SK-N-MC (cell line): ENCODE measurements around the gene ZNF536.
"Not testable (repeated sequence)": the region's sequence is repeated elsewhere in the genome, so short reads cannot be mapped to it uniquely, and the experiment has no call there.

Experiments used
- DNase-seq: peaks from one replicate; pipeline ENCODE4 v3.0.0-alpha.2; 2011; ENCODE audit warnings: low read depth, low spot score
- H3K27ac ChIP-seq: fragments of 200-600 bp; sonication (generic); 2 replicates; pipeline ENCODE4 v1.5.1; 2016; ENCODE audit warnings: mixed run types
- H3K36me3 ChIP-seq: fragments of 200-600 bp; sonication (generic); 2 replicates; pipeline ENCODE4 v1.6.1; 2017; ENCODE audit warnings: antibody characterized with exemption, low read length, mixed read lengths; ENCODE audit not compliant: insufficient read depth
- H3K4me3 ChIP-seq: fragments of 200-600 bp; sonication (generic); 2 replicates; pipeline ENCODE4 v1.5.1; 2016
- H3K9ac ChIP-seq: fragments of 200-600 bp; sonication (generic); 2 replicates; pipeline ENCODE4 v1.8.0; 2017; ENCODE audit warnings: mixed run types, mixed read lengths; ENCODE audit not compliant: insufficient read length
- H3K9me3 ChIP-seq: fragments of 200-600 bp; sonication (generic); 2 replicates; pipeline ENCODE4 v1.6.1; 2017; ENCODE audit warnings: low read depth, mild to moderate bottlenecking, antibody characterized with exemption, low read length, moderate library complexity, mixed read lengths
- EZH2 ChIP-seq: fragments of 200-600 bp; sonication (generic); IDR thresholded peaks from one replicate; pipeline ENCODE4 v1.6.1; 2017; ENCODE audit warnings: antibody characterized with exemption
- FOXP2 ChIP-seq: optimal IDR thresholded peaks from 2 replicates; pipeline ENCODE3; 2011; ENCODE audit warnings: mild to moderate bottlenecking, moderate library complexity; ENCODE audit not compliant: insufficient read depth; ENCODE audit errors: extremely low read length, control extremely low read depth
- POLR2AphosphoS5 ChIP-seq: IDR thresholded peaks from 2 replicates; pipeline ENCODE4 v1.6.1; 2012; ENCODE audit warnings: mild to moderate bottlenecking, low read depth, low read length, borderline replicate concordance

Gene ZNF536

GRCh38 chr19:30338878-30339623, 33.1 kb upstream of the ZNF536 start:
- no peaks in the 10 kb centered on the region for H3K9me3 ChIP-seq
- no peak for DNase-seq

DNA sequence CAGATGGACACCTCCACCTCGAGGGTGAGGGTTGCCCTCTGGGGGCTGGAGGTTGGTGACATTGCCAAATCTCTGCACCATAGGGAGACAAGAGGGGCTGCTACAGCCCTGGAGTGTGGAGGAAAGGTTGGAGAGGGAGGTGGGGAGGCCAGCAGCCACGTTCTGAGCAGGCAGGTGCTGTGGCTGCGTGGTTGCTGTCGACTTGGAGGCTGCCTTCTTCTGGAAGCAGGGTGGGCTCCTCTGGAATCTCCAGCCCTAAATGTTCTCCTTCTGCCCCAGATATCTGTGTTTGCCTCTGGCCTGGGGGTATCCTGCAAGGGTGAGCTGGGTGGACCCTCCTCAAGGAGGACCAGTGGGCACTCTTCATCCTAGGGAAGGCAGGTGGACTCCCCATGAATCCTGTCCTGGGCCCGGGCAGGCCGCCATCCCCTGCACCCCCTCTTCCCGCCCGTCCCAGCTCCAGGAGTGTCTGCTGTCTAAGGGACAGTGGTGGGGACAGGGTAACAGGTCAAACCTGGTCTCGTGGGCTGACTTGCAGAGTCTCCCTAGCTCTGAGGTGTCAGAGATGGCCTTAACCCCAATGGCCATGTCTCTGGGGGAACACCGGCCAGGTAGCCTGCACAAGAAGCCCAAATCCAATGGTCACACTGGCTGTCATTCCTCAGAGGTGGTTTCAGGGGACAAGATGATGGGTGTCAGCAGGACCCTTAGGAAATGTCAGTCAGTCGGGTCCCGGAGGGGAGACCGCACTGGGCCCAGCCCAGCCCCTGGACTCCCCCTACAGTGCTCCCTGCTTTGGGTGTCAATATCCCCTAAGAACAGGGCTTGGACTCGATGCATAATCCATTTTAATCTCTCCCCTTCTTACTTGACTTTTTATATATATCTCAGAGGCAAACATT, 32.3 kb upstream of the ZNF536 start:
- no peaks in the 10 kb centered on the region for H3K9me3 ChIP-seq
- no peak for DNase-seq
- TF ChIP-seq POLR2AphosphoS5 (no peak), EZH2 (no peak), FOXP2 (no peak)
- no peak overlapping the region for H3K9ac ChIP-seq
- H3K4me3 ChIP-seq = no peak overlapping the region
- H3K36me3 ChIP-seq = no peaks in the 10 kb centered on the region
- H3K27ac ChIP-seq = no peak overlapping the region

More at GRCh38 chr19:30338878-30339623, 33.1 kb upstream of the ZNF536 start:
- TF ChIP-seq EZH2 (no peak), FOXP2 (no peak), POLR2AphosphoS5 (no peak)
- H3K9ac ChIP-seq = no peak overlapping the region
- H3K27ac ChIP-seq = no peak overlapping the region
- H3K4me3 ChIP-seq = no peak overlapping the region
- H3K36me3 ChIP-seq = no peaks in the 10 kb centered on the region

DNA sequence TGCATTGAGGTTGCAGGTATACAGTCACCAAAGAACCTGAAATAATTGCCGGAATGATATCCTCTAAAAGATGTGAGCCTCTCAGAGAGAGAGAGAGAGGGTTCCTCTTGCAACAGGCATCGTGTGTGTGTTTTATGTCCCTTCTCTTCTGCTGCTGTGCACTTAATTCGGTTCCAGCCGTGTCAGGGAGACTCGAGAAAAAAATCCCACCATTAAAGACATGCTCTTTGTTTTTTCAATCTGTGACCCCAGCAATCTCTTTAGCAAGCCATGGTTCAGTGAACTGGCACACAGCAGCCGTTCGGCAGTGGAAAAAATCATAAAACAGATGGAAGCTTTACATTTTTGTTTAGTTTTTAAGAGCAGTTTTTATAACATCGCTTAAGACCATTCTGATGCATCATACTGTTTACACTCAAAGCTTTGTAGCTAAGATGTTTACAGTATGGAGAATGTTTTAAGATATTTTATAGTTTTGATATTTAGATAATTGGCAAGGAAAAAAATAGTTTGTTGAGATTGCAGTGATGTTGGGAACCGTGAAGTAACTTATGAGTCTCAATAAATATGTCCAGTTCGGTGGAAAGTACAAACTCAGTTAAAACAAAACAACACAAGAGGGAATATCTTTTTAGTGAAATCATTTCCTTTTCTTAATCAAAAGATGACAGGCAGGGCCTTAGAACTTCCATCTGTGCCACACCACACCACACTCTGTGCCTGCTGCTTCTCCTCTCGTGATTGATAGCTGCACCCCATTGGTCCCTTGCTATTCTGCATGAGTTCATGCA, 31.2 kb upstream of the ZNF536 start:
- DNase-seq = no peak
- Histone ChIP-seq H3K4me3 (peak overlapping the region; percentile 24), H3K27ac (peak overlapping the region; percentile 56; the same call in 1 of the 2 replicates), H3K9me3 (no peaks in the 10 kb centered on the region), H3K9ac (no peak overlapping the region), H3K36me3 (no peaks in the 10 kb centered on the region)
- no peak for TF ChIP-seq POLR2AphosphoS5
- TF ChIP-seq EZH2 = no peak
- no peak for TF ChIP-seq FOXP2

DNA sequence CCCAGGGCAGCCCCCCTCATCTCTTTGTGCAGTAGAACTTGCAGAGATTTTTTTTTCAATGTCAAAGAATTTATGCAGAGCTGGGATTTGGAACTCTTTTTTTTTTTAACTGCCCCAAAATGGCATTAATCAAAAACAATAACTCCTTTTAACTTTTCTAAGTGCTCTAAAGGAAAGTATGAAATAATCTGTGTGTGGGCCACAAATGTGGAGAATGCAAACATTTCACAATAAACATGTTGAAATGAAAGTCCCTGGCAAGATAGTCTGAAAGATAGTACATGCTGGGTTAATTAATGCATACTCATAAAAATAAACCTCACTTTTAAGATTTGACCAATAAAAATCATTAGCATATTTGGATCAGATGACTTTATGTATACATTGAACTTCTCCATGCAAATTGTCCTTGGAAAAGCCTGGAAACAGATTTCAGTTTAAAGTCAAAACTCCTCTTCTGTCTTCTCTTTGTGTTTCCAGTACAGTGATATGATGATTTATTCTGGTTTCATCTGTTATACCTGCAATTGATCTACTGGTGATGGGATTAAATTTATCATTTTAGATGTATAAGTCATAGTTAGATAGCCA, 30.5 kb upstream of the ZNF536 start:
- Histone ChIP-seq H3K9me3 (no peaks in the 10 kb centered on the region), H3K36me3 (no peaks in the 10 kb centered on the region), H3K4me3 (peak overlapping the region; percentile 24), H3K27ac (peak overlapping the region; percentile 47; the same call in 1 of the 2 replicates), H3K9ac (no peak overlapping the region)
- no peak for DNase-seq
- no peak for TF ChIP-seq EZH2

DNA sequence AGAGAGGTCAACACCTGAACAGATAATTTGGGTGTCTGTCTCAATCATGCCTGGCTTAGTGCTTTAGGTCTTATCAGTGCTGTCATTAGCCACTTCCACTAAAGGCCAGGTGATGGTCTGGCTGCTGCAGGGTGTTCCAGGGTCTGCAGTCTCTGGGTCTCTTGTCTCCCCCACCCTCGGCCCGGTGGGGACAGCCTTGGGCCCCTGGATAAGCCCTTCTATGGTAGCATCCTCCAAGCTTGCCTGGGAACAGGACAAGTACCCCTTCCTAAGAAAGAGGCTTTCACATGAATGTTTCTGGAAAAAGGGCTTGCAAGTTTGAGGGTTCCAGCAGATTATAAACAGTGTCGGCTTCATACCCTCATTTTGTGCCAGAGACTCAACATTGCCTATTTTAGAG, 29.3 kb upstream of the ZNF536 start:
- no peak overlapping the region for H3K4me3 ChIP-seq
- H3K27ac ChIP-seq = no peak overlapping the region
- H3K9me3 ChIP-seq = no peaks in the 10 kb centered on the region
- no peaks in the 10 kb centered on the region for H3K36me3 ChIP-seq
- no peak for DNase-seq
- TF ChIP-seq POLR2AphosphoS5 (no peak), FOXP2 (no peak), EZH2 (no peak)
- no peak overlapping the region for H3K9ac ChIP-seq

- Histone ChIP-seq H3K9me3 (no peaks in the 10 kb centered on the region), H3K27ac (no peak overlapping the region), H3K36me3 (no peaks in the 10 kb centered on the region), H3K9ac (no peak overlapping the region), H3K4me3 (no peak overlapping the region)
- no peak for DNase-seq
- no peak for TF ChIP-seq EZH2
- no peak for TF ChIP-seq POLR2AphosphoS5
- no peak for TF ChIP-seq FOXP2
These were observed 27.4 kb upstream of the ZNF536 start for GRCh38 chr19:30344446-30345425.

GRCh38 chr19:30345686-30346085, 26.5 kb upstream of the ZNF536 start:
- no peaks in the 10 kb centered on the region for H3K36me3 ChIP-seq
- no peak overlapping the region for H3K9ac ChIP-seq
- no peak for TF ChIP-seq FOXP2
- no peak for TF ChIP-seq EZH2
- TF ChIP-seq POLR2AphosphoS5 = no peak
- no peak overlapping the region for H3K4me3 ChIP-seq
- H3K9me3 ChIP-seq = no peaks in the 10 kb centered on the region
- DNase-seq = no peak
- no peak overlapping the region for H3K27ac ChIP-seq

DNA sequence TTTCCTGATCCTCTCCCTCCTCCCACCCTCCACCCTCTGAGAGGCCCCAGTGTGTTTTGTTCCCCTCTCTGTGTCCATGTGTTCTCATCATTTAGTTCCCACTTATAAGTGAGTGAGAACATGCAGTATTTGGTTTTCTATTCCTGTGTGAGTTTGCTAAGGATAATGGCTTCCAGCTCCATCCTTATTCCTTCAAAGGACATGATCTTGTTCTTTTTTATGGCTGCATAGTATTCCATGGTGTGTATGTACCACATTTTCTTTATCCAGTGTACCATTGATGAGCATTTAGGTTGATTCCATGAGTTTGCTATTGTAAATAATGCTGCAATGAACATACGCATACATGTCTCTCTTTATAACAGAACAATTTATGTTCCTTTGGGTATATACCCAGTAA, 25.7 kb upstream of the ZNF536 start:
- H3K4me3 ChIP-seq, DNase-seq, H3K36me3 ChIP-seq: not testable (repeated sequence)

More for the DNA sequence above, 25.7 kb upstream of the ZNF536 start:
- H3K27ac ChIP-seq, H3K9me3 ChIP-seq, H3K9ac ChIP-seq: not testable (repeated sequence)
